ENCODE results near the gene YARS1.

YARS1 gene

DNA sequence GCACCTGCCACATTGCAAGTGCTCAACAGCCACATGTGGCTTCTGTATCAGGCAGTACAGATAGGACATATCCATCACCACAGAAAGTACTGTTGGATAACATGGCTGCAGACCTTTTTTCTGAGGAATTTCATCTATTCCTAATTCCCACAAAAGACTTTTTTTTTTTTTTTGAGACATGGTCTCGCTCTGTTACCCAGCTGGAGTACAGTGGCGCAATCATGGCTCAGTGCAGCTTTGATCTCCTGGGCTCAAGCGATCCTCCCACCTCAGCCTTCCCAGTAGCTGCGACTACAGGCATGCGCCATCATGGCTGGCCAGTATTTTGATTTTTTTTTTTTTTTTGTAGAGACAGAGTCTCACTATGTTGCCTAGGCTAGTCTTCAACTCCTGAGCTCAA is 33.3 kb downstream of the YARS1 start:
- no peak overlapping the region for H3K4me3 ChIP-seq (ENCODE audit: low read depth, low read length)
- no peak for DNase-seq (ENCODE audit: low read depth)

- no peak for DNase-seq (ENCODE audit: low read depth)
- H3K4me3 ChIP-seq (ENCODE audit: low read depth, low read length), result no peak overlapping the region
These were observed 35.1 kb downstream of the YARS1 start for GRCh38 chr1:32782086-32782485.

GRCh38 chr1:32780628-32781234 is 36.4 kb downstream of the YARS1 start:
- no peak overlapping the region for H3K4me3 ChIP-seq (ENCODE audit: low read depth, low read length)
- no peak for DNase-seq (ENCODE audit: low read depth)

- no peak overlapping the region for H3K4me3 ChIP-seq (ENCODE audit: low read depth, low read length)
These were observed 37.2 kb downstream of the YARS1 start for GRCh38 chr1:32780005-32780404.

GRCh38 chr1:32779242-32779641 is 37.9 kb downstream of the YARS1 start:
- no peak overlapping the region for H3K4me3 ChIP-seq (ENCODE audit: low read depth, low read length)
- DNase-seq (ENCODE audit: low read depth), result no peak

More at GRCh38 chr1:32780005-32780404, 37.2 kb downstream of the YARS1 start:
- DNase-seq (ENCODE audit: low read depth), result no peak

DNA sequence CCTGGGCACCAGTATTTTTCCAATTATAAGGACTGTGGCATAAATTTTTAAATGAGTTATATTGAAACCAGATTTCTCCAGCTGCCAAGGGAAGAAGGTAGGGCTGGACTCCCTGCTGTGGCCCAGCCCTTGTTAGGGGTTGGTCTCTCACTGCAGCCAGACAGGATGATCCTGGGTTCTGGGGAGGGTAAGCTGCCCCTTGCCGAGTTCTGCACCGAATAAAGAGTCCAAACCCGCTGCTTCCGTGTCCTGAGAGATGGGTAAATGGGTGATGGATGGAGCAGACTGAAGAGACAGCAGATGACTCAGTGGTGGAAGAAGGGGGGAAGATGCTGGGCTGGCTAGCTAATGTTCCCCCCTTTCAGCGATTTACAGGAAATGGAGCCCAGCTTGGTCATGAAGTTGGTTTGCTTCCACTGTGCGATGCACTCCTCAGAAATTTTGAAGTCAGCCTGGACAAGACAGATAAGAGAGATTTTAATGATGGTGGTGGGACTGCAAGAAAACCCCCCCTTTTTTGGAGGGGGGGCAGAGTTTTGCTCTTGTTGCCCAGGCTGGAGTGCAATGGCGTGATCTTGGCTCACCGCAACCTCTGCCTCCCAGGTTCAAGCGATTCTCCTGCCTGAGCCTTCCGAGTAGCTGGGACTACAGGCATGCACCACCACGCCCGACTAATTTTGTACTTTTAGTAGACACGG is 41.4 kb downstream of the YARS1 start:
- no peak overlapping the region for H3K4me3 ChIP-seq (ENCODE audit: low read depth, low read length)
- DNase-seq (ENCODE audit: low read depth), result no peak

DNA sequence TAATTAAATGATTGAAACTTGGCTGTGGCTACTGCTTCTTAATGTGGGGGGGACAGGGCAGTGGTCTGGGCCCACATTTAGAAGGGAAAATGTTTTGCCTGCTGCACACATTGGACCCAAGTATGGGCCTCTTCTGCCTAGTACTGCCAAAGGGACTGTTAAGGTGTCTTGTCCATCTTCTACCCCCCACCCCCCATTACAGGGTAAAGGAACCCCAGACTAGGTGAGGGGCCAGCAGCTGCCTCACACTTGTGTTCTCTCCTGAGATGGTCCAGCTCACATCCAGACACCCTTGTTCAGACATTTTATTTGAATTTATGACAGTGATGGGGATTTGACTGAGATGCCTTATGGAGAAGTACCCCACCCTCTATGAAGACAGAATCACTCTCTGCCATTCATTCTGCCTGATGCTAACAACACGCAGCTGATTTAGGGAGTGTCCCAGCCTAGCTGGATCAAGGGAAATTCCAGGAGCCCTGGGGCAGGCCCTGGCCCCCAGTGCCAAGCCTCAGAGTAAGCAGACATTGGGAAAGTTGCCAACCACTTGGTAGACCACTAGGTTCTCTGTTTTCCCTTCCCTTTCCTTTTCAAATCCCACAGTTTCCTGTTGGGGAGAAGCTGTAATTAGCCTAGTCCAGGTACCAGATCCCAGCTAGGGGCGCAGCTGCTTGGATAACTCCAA is 42.1 kb downstream of the YARS1 start:
- H3K4me3 ChIP-seq (ENCODE audit: low read depth, low read length), result no peak overlapping the region
- no peak for DNase-seq (ENCODE audit: low read depth)

DNA sequence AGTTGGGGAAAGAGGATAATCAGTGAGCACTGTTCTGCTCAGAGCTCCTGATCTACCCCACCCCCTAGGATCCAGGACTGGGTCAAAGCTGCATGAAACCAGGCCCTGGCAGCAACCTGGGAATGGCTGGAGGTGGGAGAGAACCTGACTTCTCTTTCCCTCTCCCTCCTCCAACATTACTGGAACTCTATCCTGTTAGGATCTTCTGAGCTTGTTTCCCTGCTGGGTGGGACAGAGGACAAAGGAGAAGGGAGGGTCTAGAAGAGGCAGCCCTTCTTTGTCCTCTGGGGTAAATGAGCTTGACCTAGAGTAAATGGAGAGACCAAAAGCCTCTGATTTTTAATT is 42.7 kb downstream of the YARS1 start:
- H3K4me3 ChIP-seq (ENCODE audit: low read depth, low read length), result no peak overlapping the region
- no peak for DNase-seq (ENCODE audit: low read depth)

- no peak overlapping the region for H3K4me3 ChIP-seq (ENCODE audit: low read depth, low read length)
- no peak for DNase-seq (ENCODE audit: low read depth)
These were observed 43.2 kb downstream of the YARS1 start for GRCh38 chr1:32773764-32774463.

GRCh38 chr1:32773018-32773763 is 44.0 kb downstream of the YARS1 start:
- no peak overlapping the region for H3K4me3 ChIP-seq (ENCODE audit: low read depth, low read length)
- no peak for DNase-seq (ENCODE audit: low read depth)

DNA sequence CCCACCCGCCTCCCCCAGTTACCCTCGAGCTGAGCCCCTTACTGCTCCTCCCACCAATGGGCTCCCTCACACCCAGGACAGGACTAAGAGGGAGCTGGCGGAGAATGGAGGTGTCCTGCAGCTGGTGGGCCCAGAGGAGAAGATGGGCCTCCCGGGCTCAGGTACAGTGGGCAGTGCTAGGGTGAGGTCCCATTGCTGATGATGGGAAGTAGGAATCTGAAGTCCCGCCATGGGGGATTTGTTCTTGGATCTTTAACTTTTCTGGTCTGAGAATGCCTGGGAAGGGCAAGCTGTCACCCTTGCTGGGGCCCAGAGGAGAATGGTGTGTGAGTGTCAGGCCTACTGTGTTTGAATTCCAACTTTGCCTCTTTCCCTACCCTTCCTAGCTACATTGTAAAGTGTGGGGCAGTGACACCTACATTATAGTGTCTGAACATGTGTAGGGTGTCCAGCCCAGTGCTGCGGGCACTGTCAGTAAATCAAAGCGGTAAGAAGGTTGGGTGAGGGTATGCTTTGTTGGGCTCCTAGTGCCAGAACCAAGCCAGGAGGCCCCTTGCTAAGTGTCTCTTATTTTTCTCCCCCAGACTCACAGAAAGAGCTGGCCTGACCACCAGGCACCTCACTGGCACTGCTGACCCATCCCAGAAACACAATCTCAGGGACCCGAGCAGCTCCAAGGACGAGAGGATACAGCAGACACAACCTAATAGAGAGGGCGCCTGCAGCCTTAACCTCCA is 44.7 kb downstream of the YARS1 start:
- DNase-seq (ENCODE audit: low read depth), result no peak
- H3K4me3 ChIP-seq (ENCODE audit: low read depth, low read length), result no peak overlapping the region

GRCh38 chr1:32771561-32772280 is 45.4 kb downstream of the YARS1 start:
- DNase-seq (ENCODE audit: low read depth), result no peak
- H3K4me3 ChIP-seq (ENCODE audit: low read depth, low read length), result no peak overlapping the region

DNA sequence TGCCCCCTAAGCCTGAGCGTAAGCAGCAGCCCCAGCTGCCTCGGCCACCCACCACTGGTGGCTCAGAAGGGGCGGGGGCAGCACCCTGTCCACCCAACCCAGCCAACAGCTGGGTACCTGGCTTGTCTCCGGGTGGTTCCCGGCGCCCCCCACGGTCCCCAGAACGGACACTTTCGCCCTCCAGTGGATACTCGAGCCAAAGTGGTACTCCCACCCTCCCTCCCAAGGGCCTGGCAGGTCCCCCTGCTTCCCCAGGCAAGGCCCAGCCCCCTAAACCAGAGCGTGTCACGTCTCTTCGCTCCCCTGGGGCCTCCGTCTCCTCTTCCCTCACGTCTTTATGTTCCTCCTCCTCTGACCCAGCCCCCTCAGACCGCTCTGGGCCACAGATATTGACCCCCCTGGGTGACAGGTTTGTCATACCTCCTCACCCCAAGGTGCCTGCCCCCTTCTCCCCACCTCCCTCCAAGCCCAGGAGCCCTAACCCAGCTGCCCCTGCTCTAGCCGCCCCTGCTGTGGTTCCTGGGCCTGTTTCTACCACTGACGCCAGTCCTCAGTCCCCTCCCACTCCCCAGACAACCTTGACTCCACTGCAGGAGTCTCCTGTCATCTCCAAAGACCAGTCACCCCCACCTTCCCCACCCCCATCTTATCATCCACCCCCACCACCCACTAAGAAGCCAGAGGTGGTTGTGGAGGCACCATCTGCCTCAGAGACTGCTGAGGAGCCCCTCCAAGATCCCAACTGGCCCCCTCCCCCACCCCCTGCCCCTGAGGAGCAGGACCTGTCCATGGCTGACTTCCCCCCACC is 46.2 kb downstream of the YARS1 start:
- H3K4me3 ChIP-seq (ENCODE audit: low read depth, low read length), result no peak overlapping the region
- no peak for DNase-seq (ENCODE audit: low read depth)

- H3K4me3 ChIP-seq (ENCODE audit: low read depth, low read length), result no peak overlapping the region
- DNase-seq (ENCODE audit: low read depth), result no peak
These were observed 46.9 kb downstream of the YARS1 start for GRCh38 chr1:32770221-32770731.

DNA sequence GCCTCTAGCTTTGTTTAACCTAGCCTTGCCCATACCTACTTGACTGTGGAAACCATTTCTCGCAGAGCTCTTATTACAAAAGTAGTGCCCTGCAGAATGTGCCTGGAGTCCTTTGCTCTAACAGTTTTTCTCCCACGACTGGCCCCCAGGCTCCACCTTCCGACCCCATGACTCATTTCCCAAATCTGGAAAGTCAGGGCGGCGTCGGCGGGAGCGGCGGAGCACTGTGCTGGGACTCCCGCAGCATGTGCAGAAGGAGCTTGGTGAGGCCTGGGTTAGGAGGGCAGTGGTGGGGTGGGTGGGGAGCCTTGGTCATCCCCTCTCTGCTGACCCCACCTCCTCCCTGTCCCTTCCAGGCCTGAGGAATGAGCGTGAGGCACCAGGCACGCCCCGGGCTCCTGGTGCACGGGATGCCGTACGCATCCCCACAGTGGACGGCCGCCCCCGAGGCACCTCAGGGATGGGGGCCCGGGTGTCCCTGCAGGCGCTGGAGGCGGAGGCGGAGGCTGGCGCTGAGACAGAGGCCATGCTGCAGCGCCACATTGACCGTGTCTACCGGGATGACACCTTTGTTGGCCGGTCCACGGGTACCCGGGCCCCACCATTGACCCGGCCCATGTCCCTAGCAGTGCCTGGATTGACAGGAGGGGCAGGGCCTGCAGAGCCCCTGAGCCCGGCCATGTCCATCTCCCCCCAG is 47.5 kb downstream of the YARS1 start:
- no peak for DNase-seq (ENCODE audit: low read depth)

DNA sequence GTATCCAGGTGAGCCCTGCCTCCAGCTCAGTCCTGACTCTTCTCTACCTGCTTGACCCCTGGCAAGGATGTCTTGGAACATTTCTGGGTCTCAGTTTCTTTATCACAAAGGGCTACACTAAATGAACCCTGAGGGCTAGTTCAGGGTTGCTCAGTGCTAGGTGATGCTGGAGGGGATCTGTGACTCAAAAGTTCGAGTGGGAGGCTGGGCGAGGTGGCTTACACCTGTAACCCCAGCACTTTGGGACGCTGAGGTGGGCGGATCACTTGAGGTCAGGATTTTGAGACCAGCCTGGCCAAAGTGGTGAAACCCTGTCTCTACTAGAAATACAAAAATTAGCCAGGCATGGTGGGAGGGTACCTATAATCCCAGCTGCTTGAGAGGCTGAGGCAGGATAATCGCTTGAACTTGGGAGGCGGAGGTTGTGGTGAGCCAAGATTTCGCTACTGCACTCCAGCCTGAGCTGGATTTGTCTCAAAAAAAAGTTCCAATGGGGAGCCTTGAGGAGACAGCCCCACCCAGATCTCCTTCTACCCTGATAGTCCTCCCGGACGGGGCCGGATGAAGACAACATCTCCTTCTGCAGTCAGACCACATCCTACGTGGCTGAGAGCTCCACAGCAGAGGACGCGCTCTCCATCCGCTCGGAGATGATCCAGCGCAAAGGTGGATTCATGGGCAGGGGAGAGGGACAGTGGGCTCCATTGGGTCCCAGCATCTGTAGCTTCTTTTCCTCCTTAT is 48.9 kb downstream of the YARS1 start:
- H3K4me3 ChIP-seq (ENCODE audit: low read depth, low read length), result no peak overlapping the region
- no peak for DNase-seq (ENCODE audit: low read depth)

More for the DNA sequence above, 47.5 kb downstream of the YARS1 start:
- no peak overlapping the region for H3K4me3 ChIP-seq (ENCODE audit: low read depth, low read length)

Measured in skeletal muscle cell (primary cell).